ENCODE data around the gene PAPPA. TPM values are rescaled to one million over a fixed set of nuclear protein-coding genes. Genes with fewer than 3 reads are reported as not detected.

PAPPA gene
- total RNA-seq, 1 experiment from 2014 or later = 0.17 TPM

DNA sequence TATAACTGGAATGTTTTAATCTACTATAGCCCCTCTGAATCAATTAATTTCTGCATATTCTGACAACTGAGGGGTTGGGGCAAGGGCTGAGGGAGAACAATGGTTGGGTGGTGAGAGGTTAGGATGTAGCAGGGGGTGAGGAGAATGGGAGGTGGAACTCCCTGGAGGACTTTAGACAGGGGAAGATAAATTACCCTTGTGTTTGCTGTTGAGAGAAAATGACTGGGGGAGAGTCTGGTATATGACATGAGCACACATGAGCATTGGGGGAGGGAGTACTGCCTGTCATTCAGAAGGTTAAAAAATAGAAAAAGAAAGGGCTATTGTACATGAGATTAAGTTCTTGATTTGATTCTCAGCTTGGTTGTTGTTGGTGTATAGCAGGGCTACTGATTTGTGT lies 37.2 kb upstream of the PAPPA start:
- Histone ChIP-seq H4K5ac (ENCODE audit: insufficient read length, low read depth, low read length) (no peak overlapping the region), H3K56ac (ENCODE audit: insufficient read length, low read depth, low read length) (no peak overlapping the region), H2BK120ac (ENCODE audit: low read depth, low read length, poor library complexity, severe bottlenecking) (no peak overlapping the region), H3K4me2 (ENCODE audit: insufficient read depth, insufficient read length, low read length) (no peak overlapping the region), H2AK5ac (ENCODE audit: insufficient read length, low read length) (no peak overlapping the region), H3K9me3 (ENCODE audit: control insufficient read depth, low read depth, low read length) (no peaks in the 10 kb centered on the region), H2BK5ac (ENCODE audit: insufficient read length, low read length) (no peak overlapping the region), H3K27me3 (ENCODE audit: insufficient read depth, low read length) (no peaks in the 10 kb centered on the region), H3K23ac (ENCODE audit: insufficient read length, low read depth, low read length) (no peak overlapping the region), H2BK12ac (ENCODE audit: insufficient read length, low read depth, low read length) (no peak overlapping the region), H4K8ac (replicated peaks; ENCODE audit: insufficient read length, low read depth, low read length) (no peak overlapping the region), H2BK15ac (ENCODE audit: low read depth, low read length) (no peak overlapping the region), H2BK20ac (ENCODE audit: low read depth, low read length, poor library complexity, severe bottlenecking) (no peak overlapping the region), H3K79me2 (ENCODE audit: insufficient read depth, low read length) (no peaks in the 10 kb centered on the region), H4K20me1 (ENCODE audit: control insufficient read depth, insufficient read depth, insufficient read length) (no peaks in the 10 kb centered on the region), H3K4ac (ENCODE audit: low read depth, low read length) (no peak overlapping the region), H3K23me2 (ENCODE audit: insufficient read length, low read depth, low read length, poor library complexity, severe bottlenecking) (no peaks in the 10 kb centered on the region), H3T11ph (ENCODE audit: low read length) (no peak overlapping the region), H3K4me1 (ENCODE audit: insufficient read depth, low read length) (no peaks in the 10 kb centered on the region), H3K9ac (ENCODE audit: extremely low read depth, insufficient read length, low read length) (no peak overlapping the region), H2AFZ (ENCODE audit: low read length) (no peak overlapping the region), H3K27ac (ENCODE audit: insufficient read length, low read depth, low read length) (no peak overlapping the region), H3K14ac (ENCODE audit: insufficient read depth, low read length) (no peak overlapping the region), H3K79me1 (ENCODE audit: insufficient read depth, low read depth, low read length, poor library complexity, severe bottlenecking) (no peaks in the 10 kb centered on the region), H4K91ac (ENCODE audit: insufficient read length, low read depth, low read length) (no peak overlapping the region), H3K18ac (ENCODE audit: insufficient read length, low read depth, low read length) (no peak overlapping the region)
- Mint-ChIP-seq H3K4me3 (no peak overlapping the region), H3K27me3 (ENCODE audit: low read depth) (peaks cover 11% of the 10 kb centered on the region), H3K36me3 (ENCODE audit: insufficient read depth in 1 of 3, low read depth in 3 of 3) (no peaks in the 10 kb centered on the region; a peak in 1 of 7 replicates), H3K27ac (peak overlapping the region in 1 of 3 experiments; percentile 47; a peak in 1 of 7 replicates), H3K4me1 (peaks cover 0 to 5% of the 10 kb centered on the region in 2 experiments; a peak in 1 of 4 replicates), H3K9me3 (peaks cover 1 to 9% of the 10 kb centered on the region in 2 experiments; a peak in 2 of 5 replicates)
- TF ChIP-seq, protein P1, sequence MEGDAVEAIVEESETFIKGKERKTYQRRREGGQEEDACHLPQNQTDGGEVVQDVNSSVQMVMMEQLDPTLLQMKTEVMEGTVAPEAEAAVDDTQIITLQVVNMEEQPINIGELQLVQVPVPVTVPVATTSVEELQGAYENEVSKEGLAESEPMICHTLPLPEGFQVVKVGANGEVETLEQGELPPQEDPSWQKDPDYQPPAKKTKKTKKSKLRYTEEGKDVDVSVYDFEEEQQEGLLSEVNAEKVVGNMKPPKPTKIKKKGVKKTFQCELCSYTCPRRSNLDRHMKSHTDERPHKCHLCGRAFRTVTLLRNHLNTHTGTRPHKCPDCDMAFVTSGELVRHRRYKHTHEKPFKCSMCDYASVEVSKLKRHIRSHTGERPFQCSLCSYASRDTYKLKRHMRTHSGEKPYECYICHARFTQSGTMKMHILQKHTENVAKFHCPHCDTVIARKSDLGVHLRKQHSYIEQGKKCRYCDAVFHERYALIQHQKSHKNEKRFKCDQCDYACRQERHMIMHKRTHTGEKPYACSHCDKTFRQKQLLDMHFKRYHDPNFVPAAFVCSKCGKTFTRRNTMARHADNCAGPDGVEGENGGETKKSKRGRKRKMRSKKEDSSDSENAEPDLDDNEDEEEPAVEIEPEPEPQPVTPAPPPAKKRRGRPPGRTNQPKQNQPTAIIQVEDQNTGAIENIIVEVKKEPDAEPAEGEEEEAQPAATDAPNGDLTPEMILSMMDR (conservative IDR thresholded peaks at IDR 0.05) = no peak
- DNase-seq = no peak

All from H9 (cell line).